Testis (tissue), 3 donors: ENCODE data around the gene TRIM38. TPM values are rescaled to one million over a fixed set of nuclear protein-coding genes. Genes with fewer than 3 reads are reported as not detected.

Experiments
- DNase-seq: peaks from one replicate; pipeline ENCODE4 v3.0.0-alpha.2; 2019
- H3K27ac ChIP-seq, 2 donors: fragments of 200-600 bp; sonication (generic); one replicate each; pipeline ENCODE4 v1.5.1; 2019
- H3K27me3 ChIP-seq: fragments of 200-600 bp; sonication (generic); one replicate; pipeline ENCODE4 v1.5.1; 2019
- H3K36me3 ChIP-seq: fragments of 200-600 bp; sonication (generic); one replicate; pipeline ENCODE4 v1.5.1; 2017; ENCODE audit warnings: low read depth; ENCODE audit errors: missing control alignments
- H3K4me1 ChIP-seq: fragments of 200-600 bp; sonication (generic); one replicate; pipeline ENCODE4 v1.5.1; 2019
- H3K4me3 ChIP-seq, 2 donors: fragments of 200-600 bp; sonication (generic); one replicate each; pipeline ENCODE4 v1.5.1; 2017 to 2019
- H3K9me3 ChIP-seq: fragments of 200-600 bp; sonication (generic); one replicate; pipeline ENCODE4 v1.5.1; 2017
- CTCF ChIP-seq, 3 experiments: fragments of 450-650 bp in 2 of 3; fragments of 200-600 bp in 1 of 3; sonication (generic) in 1 of 3; IDR thresholded peaks; one replicate each; pipeline ENCODE4 v1.5.1; 2016 to 2019; ENCODE audit warnings: antibody characterized with exemption in 3 of 3, mild to moderate bottlenecking in 2 of 3, moderate library complexity in 1 of 3
- POLR2A ChIP-seq: fragments of 450-650 bp; IDR thresholded peaks from one replicate; pipeline ENCODE4 v1.6.1; 2017; ENCODE audit warnings: antibody characterized with exemption, mild to moderate bottlenecking, moderate library complexity
- WGBS, 2 donors: methylation state at CpG; one replicate each; pipeline ENCODE4 v1.1.5; 2018; 5-methylcytosine and 5-hydroxymethylcytosine counted together
- intact Hi-C: fragments of 100-400 bp; cut with DNase I; formaldehyde crosslinking; loops from one replicate; pipeline ENCODE4 v1.15.1; 2023; ENCODE audit warnings: low total_unique reads
- polyA plus RNA-seq: library from polyadenylated mRNA; stranded (reverse); fragments of 350-450 nt; fragmentation: Illumina TruSeq; extraction: RNeasy Lipid Tissue Mini Kit (QIAGEN cat#74804); gene quantifications from one replicate; pipeline ENCODE4 v1.2.3, GENCODE V29; 2014; ENCODE audit warnings: low read depth, low replicate concordance; ENCODE audit not compliant: insufficient read depth
- total RNA-seq, 2 donors: library from RNA; depleted of rRNA; stranded (reverse); fragments of >200 nt; gene quantifications; one replicate each; pipeline ENCODE4 v1.2.3, GENCODE V29; 2016

The TRIM38 gene
- total and polyA plus RNA-seq, 3 donors from 2014 or later, result 3.2 to 9.1 (median 5.3) TPM

GRCh38 chr6:26016245-26016962 is 53.8 kb downstream of the TRIM38 start:
- no peaks in the 10 kb centered on the region for H3K9me3 ChIP-seq
- intact Hi-C loops, result no loop called here
- TF ChIP-seq POLR2A (no peak), CTCF (IDR thresholded peaks at IDR 0.05) (no peak)
- no peaks in the 10 kb centered on the region for H3K4me1 ChIP-seq
- peak; percentile 80 for DNase-seq
- 14 to 24% methylated on average over 23 to 29 of the region's 29 CpGs for WGBS, 2 donors
- peak overlapping the region; percentile 50 to 63 for H3K4me3 ChIP-seq
- H3K36me3 ChIP-seq, result no peaks in the 10 kb centered on the region
- H3K27me3 ChIP-seq, result no peaks in the 10 kb centered on the region
- H3K27ac ChIP-seq, result peak overlapping the region; percentile 59 to 80

- TF ChIP-seq CTCF (IDR thresholded peaks at IDR 0.05), result no peak
- no peak for TF ChIP-seq POLR2A
- intact Hi-C loops, result no loop called here
- no peak for DNase-seq
Observed at GRCh38 chr6:26016963-26017631, 54.5 kb downstream of the TRIM38 start.

GRCh38 chr6:26017632-26017966 is 55.0 kb downstream of the TRIM38 start:
- no peaks in the 10 kb centered on the region for H3K9me3 ChIP-seq
- no peaks in the 10 kb centered on the region for H3K36me3 ChIP-seq
- no peaks in the 10 kb centered on the region for H3K4me1 ChIP-seq
- 6 to 12% methylated on average over 8 to 18 of the region's 18 CpGs for WGBS, 2 donors
- intact Hi-C loops, result no loop called here
- peak overlapping the region; percentile 59 to 80 for H3K27ac ChIP-seq
- peak overlapping the region; percentile 50 to 63 for H3K4me3 ChIP-seq
- DNase-seq, result peak; percentile 86
- no peak for TF ChIP-seq POLR2A
- TF ChIP-seq CTCF (IDR thresholded peaks at IDR 0.05), result peak; percentile 24 to 29 (median 25)
- no peaks in the 10 kb centered on the region for H3K27me3 ChIP-seq

More at GRCh38 chr6:26016963-26017631, 54.5 kb downstream of the TRIM38 start:
- Histone ChIP-seq H3K27ac (peak overlapping the region; percentile 59 to 80), H3K4me3 (peak overlapping the region; percentile 50 to 63), H3K27me3 (no peaks in the 10 kb centered on the region), H3K36me3 (no peaks in the 10 kb centered on the region), H3K4me1 (no peaks in the 10 kb centered on the region), H3K9me3 (no peaks in the 10 kb centered on the region)
- 10 to 14% methylated on average over 28 to 29 of the region's 29 CpGs for WGBS, 2 donors

GRCh38 chr6:26019261-26019830 is 56.7 kb downstream of the TRIM38 start:
- Histone ChIP-seq H3K4me3 (peak overlapping the region in 1 of 2 donors; percentile 82), H3K4me1 (no peaks in the 10 kb centered on the region), H3K27me3 (no peaks in the 10 kb centered on the region), H3K36me3 (no peaks in the 10 kb centered on the region), H3K27ac (no peak overlapping the region), H3K9me3 (no peaks in the 10 kb centered on the region)
- intact Hi-C loops, result no loop called here
- no peak for DNase-seq
- WGBS, 2 donors, result 51 to 54% methylated on average over 9 of the region's 9 CpGs
- no peak for TF ChIP-seq POLR2A
- no peak for TF ChIP-seq CTCF (IDR thresholded peaks at IDR 0.05)
